ENCODE results near the gene CDON.
"Not testable (repeated sequence)": the region's sequence is repeated elsewhere in the genome, so short reads cannot be mapped to it uniquely, and the experiment has no call there.

Gene CDON

GRCh38 chr11:126029805-126030204 lies 32.9 kb downstream of the CDON start:
- no peak overlapping the region for H3K4me3 ChIP-seq (replicated peaks; ENCODE audit: low read depth, low read length)
- TF ChIP-seq CTCF (IDR thresholded peaks at IDR 0.05; ENCODE audit: low read length, missing control alignments), result no peak
- no peak for DNase-seq (ENCODE audit: low read depth)

- no peak overlapping the region for H3K4me3 ChIP-seq (replicated peaks; ENCODE audit: low read depth, low read length)
- no peak for DNase-seq (ENCODE audit: low read depth)
- no peak for TF ChIP-seq CTCF (IDR thresholded peaks at IDR 0.05; ENCODE audit: low read length, missing control alignments)
Measured at GRCh38 chr11:126029237-126029636, 33.4 kb downstream of the CDON start.

- not testable (repeated sequence) for H3K4me3 ChIP-seq (replicated peaks; ENCODE audit: low read depth, low read length); DNase-seq (ENCODE audit: low read depth)
Measured at GRCh38 chr11:126028534-126028933, 34.1 kb downstream of the CDON start.

- H3K4me3 ChIP-seq (replicated peaks; ENCODE audit: low read depth, low read length), result no peak overlapping the region
- DNase-seq (ENCODE audit: low read depth), result no peak
- no peak for TF ChIP-seq CTCF (IDR thresholded peaks at IDR 0.05; ENCODE audit: low read length, missing control alignments)
Measured at GRCh38 chr11:126026579-126026978, 36.1 kb downstream of the CDON start.

GRCh38 chr11:126025822-126026221 lies 36.8 kb downstream of the CDON start:
- no peak for TF ChIP-seq CTCF (IDR thresholded peaks at IDR 0.05; ENCODE audit: low read length, missing control alignments)
- DNase-seq (ENCODE audit: low read depth), result no peak
- no peak overlapping the region for H3K4me3 ChIP-seq (replicated peaks; ENCODE audit: low read depth, low read length)

GRCh38 chr11:126024123-126024522 lies 38.5 kb downstream of the CDON start:
- H3K4me3 ChIP-seq (replicated peaks; ENCODE audit: low read depth, low read length), result no peak overlapping the region
- no peak for TF ChIP-seq CTCF (IDR thresholded peaks at IDR 0.05; ENCODE audit: low read length, missing control alignments)
- DNase-seq (ENCODE audit: low read depth), result no peak

GRCh38 chr11:126012852-126013251 lies 49.8 kb downstream of the CDON start:
- TF ChIP-seq CTCF (IDR thresholded peaks at IDR 0.05; ENCODE audit: low read length, missing control alignments), result no peak
- no peak overlapping the region for H3K4me3 ChIP-seq (replicated peaks; ENCODE audit: low read depth, low read length)
- DNase-seq (ENCODE audit: low read depth), result no peak

- TF ChIP-seq CTCF (IDR thresholded peaks at IDR 0.05; ENCODE audit: low read length, missing control alignments), result no peak
- no peak for DNase-seq (ENCODE audit: low read depth)
- H3K4me3 ChIP-seq (replicated peaks; ENCODE audit: low read depth, low read length), result no peak overlapping the region
Measured at GRCh38 chr11:126011754-126012153, 50.9 kb downstream of the CDON start.

All from fibroblast of pulmonary artery (primary cell).